ENCODE data around the gene MAP3K4.
A peak's percentile ranks its signal among the peaks of the same experiment; 100 is the strongest.

The MAP3K4 gene

GRCh38 chr6:161008245-161008644 is 16.7 kb downstream of the MAP3K4 start:
- no peak for DNase-seq

GRCh38 chr6:161009991-161010390 is 18.4 kb downstream of the MAP3K4 start:
- DNase-seq: no peak

- DNase-seq: no peak
These were observed 18.8 kb downstream of the MAP3K4 start for GRCh38 chr6:161010418-161010817.

- DNase-seq: peak in 1 of 2 experiments; percentile 23
These were observed 20.2 kb downstream of the MAP3K4 start for GRCh38 chr6:161011492-161012480.

GRCh38 chr6:161013695-161014094 is 22.1 kb downstream of the MAP3K4 start:
- no peak for DNase-seq

- DNase-seq: no peak
These were observed 26.4 kb downstream of the MAP3K4 start for GRCh38 chr6:161017766-161018564.

- no peak for DNase-seq
These were observed 27.8 kb downstream of the MAP3K4 start for GRCh38 chr6:161019324-161019839.

GRCh38 chr6:161021543-161021942 is 30.0 kb downstream of the MAP3K4 start:
- DNase-seq: no peak

- no peak for DNase-seq
These were observed 30.6 kb downstream of the MAP3K4 start for GRCh38 chr6:161021998-161022743.

GRCh38 chr6:161023316-161023715 is 31.7 kb downstream of the MAP3K4 start:
- no peak for DNase-seq

- no peak for DNase-seq
These were observed 32.9 kb downstream of the MAP3K4 start for GRCh38 chr6:161024364-161024920.

- no peak for DNase-seq
These were observed 35.8 kb downstream of the MAP3K4 start for GRCh38 chr6:161027385-161027784.

- DNase-seq: no peak
These were observed 37.7 kb downstream of the MAP3K4 start for GRCh38 chr6:161029195-161029809.

GRCh38 chr6:161031721-161032495 is 40.3 kb downstream of the MAP3K4 start:
- DNase-seq: no peak

- DNase-seq: no peak
These were observed 42.1 kb downstream of the MAP3K4 start for GRCh38 chr6:161033667-161034066.

GRCh38 chr6:161035182-161035980 is 43.8 kb downstream of the MAP3K4 start:
- DNase-seq: no peak

GRCh38 chr6:161035981-161036263 is 44.4 kb downstream of the MAP3K4 start:
- no peak for DNase-seq

- no peak for DNase-seq
These were observed 46.3 kb downstream of the MAP3K4 start for GRCh38 chr6:161037873-161038228.

GRCh38 chr6:161038229-161039031 is 46.9 kb downstream of the MAP3K4 start:
- no peak for DNase-seq

GRCh38 chr6:161041274-161041673 is 49.7 kb downstream of the MAP3K4 start:
- DNase-seq: no peak
